ENCODE data around the gene CRYM.
"Not testable (repeated sequence)": the region's sequence is repeated elsewhere in the genome, so short reads cannot be mapped to it uniquely, and the experiment has no call there.

Gene CRYM

DNA sequence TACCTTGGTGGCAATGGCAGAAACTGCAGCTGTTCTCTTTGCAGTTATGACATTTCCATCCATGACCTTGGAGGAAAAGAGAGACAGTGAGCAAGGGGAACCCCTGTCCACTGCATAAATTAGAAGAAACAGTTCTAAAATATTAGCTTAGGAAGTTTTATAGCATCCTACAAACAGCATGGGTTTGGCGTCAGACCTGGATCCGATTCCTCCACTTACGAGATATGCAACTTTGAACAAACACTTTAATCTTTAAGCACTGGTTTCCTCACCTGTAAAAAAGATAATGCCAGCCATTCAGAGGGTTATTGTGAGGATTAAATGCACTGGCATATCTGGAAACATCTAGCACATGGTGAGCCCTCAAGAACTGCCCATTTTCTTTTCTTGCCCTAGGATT is 2.6 kb downstream of the CRYM start:
- TF ChIP-seq CTCF (conservative IDR thresholded peaks at IDR 0.05; ENCODE audit: low read length): no peak
- no peak for DNase-seq (ENCODE audit: low read depth)
- H3K4me3 ChIP-seq (ENCODE audit: low read length): no peak overlapping the region

- no peak overlapping the region for H3K4me3 ChIP-seq (ENCODE audit: low read length)
- DNase-seq (ENCODE audit: low read depth): no peak
- TF ChIP-seq CTCF (conservative IDR thresholded peaks at IDR 0.05; ENCODE audit: low read length): no peak
These were observed 3.8 kb downstream of the CRYM start for GRCh38 chr16:21274172-21274726.

- not testable (repeated sequence) for H3K4me3 ChIP-seq (ENCODE audit: low read length); DNase-seq (ENCODE audit: low read depth)
These were observed 5.3 kb downstream of the CRYM start for GRCh38 chr16:21272763-21273162.

GRCh38 chr16:21272253-21272652 is 5.8 kb downstream of the CRYM start:
- H3K4me3 ChIP-seq (ENCODE audit: low read length): no peak overlapping the region
- TF ChIP-seq CTCF (conservative IDR thresholded peaks at IDR 0.05; ENCODE audit: low read length): no peak
- DNase-seq (ENCODE audit: low read depth): no peak

DNA sequence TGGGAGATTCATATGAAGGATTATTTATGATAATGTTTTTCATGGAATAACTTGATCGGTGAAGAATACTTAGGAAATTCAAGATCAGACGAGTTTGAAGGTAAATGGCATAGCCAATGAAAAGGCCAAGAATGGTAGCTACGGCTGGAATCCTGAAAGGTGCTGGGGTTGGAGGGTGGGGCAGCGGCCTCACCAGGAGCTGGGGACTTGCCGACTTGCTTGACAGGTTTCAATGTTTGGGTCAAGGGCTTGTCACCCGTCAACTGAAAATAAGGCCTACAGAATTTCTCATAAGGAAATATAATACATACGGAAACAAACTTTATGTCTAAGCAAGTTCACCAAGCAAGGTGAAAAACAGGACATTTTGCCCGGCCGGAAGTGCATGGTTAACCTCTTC is 9.9 kb downstream of the CRYM start:
- no peak for TF ChIP-seq CTCF (conservative IDR thresholded peaks at IDR 0.05; ENCODE audit: low read length)
- no peak for DNase-seq (ENCODE audit: low read depth)
- H3K4me3 ChIP-seq (ENCODE audit: low read length): no peak overlapping the region

DNA sequence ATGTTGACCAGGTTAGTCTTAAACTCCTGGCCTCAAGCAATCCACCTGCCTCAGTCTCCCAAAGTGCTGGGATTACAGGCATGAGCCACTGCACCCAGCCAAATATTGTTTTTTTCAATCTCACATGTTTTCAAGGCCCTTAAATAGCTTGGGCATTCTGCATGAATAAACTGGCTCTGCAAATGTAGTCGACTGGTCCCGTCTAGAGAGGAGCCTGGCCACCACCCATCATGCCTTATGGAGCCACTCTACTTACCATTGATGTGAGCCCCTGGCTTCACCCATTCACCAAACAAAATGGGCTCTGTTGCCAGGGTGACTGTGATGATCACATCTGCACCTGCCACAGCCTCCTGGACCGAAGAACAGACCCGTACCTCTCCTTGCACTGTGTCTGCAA is 10.8 kb downstream of the CRYM start:
- no peak for TF ChIP-seq CTCF (conservative IDR thresholded peaks at IDR 0.05; ENCODE audit: low read length)
- no peak for DNase-seq (ENCODE audit: low read depth)
- H3K4me3 ChIP-seq (ENCODE audit: low read length): no peak overlapping the region

DNA sequence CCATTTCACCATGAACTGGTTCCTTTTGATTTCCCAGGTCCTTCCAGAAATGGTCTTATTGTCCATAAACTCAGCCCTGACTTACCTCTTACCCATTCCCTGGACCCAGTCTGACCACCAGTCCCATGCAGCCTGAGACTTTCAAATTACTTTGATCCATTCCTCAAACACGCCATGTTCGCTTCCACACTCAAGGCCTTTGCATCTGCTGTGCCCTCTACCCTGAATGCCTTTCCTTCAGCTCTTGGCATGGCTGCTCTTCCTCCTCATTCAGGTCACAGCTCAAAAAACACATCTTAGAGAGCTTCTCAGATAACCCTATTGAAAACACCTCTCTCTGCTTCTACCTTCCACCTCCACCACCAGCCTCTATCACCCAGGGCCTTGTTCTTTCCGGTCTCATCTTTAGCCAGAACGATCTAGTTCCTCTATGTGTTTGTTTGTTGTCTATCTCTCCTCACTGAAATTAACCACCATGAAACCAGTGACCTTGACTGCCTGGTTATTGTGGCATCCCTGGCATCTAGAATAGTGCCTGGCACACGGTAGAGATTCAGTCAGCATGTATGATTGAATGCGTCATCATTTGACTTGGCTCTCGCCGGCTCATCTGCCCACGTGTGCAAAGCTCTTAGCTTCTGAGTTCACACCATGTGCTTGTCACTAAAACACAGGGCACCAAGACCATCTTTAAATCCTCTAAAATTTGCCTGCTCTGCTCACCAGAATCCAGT is 12.8 kb downstream of the CRYM start:
- H3K4me3 ChIP-seq (ENCODE audit: low read length): no peak overlapping the region
- peak; percentile 47 for DNase-seq (ENCODE audit: low read depth)
- TF ChIP-seq CTCF (conservative IDR thresholded peaks at IDR 0.05; ENCODE audit: low read length): no peak

Data from AG10803 (cell line).